Measurements from ENCODE around the gene LRRN3.

Gene LRRN3

DNA sequence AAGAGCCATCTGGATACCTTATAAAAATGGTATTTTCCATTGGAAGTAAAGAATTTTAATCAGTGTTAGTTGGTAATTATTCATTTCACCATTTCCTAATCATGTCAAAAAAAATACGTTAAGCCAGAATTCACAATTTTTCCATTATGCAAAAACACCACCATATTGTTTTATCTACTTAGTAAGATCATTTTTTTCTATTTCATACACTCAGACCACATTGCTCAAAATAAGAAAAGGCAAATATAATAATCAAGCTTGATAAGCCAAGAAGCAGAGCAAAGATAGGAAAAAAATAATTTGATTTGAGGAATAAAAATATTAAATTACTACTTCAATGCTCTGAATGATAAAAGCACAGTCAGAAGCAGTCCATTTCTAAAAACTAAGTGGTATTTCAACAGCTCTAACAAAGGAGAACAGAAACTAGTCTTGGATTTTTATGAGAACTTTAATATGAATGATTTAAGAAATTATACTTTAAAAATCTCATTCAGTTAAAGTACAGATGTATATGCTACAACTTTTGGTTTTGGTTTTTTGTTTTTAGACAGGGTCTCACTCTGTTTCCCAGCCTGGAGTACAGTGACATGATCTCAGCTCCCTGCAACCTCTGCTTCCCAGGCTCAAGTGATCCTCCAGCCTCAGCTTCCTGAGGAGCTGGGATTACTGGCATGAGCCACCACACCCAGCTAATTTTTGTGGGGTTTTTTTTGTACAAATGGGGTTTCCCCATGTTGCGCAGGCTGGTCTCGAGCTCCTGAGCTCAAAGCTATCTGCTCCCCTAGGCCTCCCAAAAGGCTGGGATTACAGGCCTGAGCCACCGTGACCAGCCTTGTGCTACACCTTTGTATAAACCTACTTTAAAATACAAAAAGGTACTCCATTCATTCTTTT lies 46.6 kb downstream of the LRRN3 start:
- H3K4me3 ChIP-seq (ENCODE audit: low read length): no peak overlapping the region
- TF ChIP-seq, protein P1, sequence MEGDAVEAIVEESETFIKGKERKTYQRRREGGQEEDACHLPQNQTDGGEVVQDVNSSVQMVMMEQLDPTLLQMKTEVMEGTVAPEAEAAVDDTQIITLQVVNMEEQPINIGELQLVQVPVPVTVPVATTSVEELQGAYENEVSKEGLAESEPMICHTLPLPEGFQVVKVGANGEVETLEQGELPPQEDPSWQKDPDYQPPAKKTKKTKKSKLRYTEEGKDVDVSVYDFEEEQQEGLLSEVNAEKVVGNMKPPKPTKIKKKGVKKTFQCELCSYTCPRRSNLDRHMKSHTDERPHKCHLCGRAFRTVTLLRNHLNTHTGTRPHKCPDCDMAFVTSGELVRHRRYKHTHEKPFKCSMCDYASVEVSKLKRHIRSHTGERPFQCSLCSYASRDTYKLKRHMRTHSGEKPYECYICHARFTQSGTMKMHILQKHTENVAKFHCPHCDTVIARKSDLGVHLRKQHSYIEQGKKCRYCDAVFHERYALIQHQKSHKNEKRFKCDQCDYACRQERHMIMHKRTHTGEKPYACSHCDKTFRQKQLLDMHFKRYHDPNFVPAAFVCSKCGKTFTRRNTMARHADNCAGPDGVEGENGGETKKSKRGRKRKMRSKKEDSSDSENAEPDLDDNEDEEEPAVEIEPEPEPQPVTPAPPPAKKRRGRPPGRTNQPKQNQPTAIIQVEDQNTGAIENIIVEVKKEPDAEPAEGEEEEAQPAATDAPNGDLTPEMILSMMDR (conservative IDR thresholded peaks at IDR 0.05; ENCODE audit: low read depth, low read length): no peak
- no peak for DNase-seq (ENCODE audit: low read depth)

DNA sequence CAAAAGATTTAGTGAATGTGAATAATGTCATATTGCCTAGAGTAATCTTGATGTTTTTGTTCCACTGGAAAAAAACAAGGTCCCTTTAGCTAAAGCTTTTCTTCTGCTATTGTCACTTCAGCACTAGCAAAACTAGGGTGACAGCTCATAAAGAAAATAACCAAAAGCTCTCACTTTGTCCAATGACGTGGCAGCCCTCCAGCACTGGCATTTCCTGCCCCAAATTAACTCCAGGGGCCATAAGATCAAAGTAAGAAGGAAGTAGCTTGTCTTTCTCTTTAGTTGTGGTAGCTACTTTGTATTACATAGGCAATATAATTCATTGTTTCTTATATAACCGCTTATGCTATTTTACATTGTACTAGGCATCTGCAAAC lies 47.3 kb downstream of the LRRN3 start:
- TF ChIP-seq, protein P1 (conservative IDR thresholded peaks at IDR 0.05; ENCODE audit: low read depth, low read length): no peak
- peak; percentile 27 for DNase-seq (ENCODE audit: low read depth)
- no peak overlapping the region for H3K4me3 ChIP-seq (ENCODE audit: low read length)

DNA sequence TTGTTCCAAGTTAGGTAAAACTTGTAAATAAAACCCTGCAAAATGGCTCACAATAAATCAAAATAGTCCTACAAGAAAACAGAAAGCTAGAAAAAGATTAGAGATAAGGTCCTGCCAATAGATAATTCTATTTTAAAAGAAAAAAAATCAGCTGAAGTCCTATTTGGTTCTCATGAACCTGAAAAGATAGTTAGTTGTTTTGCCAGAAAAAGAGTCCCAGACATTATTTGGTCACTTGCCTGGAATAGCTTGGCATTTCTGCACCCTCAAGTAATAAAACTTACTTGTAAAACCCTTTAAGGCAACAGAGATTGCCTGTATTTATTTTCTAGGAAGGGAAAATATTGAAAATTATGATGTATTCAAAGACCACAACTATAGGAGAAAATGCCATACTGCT lies 47.7 kb downstream of the LRRN3 start:
- no peak overlapping the region for H3K4me3 ChIP-seq (ENCODE audit: low read length)
- DNase-seq (ENCODE audit: low read depth): no peak
- TF ChIP-seq, protein P1 (conservative IDR thresholded peaks at IDR 0.05; ENCODE audit: low read depth, low read length): no peak

DNA sequence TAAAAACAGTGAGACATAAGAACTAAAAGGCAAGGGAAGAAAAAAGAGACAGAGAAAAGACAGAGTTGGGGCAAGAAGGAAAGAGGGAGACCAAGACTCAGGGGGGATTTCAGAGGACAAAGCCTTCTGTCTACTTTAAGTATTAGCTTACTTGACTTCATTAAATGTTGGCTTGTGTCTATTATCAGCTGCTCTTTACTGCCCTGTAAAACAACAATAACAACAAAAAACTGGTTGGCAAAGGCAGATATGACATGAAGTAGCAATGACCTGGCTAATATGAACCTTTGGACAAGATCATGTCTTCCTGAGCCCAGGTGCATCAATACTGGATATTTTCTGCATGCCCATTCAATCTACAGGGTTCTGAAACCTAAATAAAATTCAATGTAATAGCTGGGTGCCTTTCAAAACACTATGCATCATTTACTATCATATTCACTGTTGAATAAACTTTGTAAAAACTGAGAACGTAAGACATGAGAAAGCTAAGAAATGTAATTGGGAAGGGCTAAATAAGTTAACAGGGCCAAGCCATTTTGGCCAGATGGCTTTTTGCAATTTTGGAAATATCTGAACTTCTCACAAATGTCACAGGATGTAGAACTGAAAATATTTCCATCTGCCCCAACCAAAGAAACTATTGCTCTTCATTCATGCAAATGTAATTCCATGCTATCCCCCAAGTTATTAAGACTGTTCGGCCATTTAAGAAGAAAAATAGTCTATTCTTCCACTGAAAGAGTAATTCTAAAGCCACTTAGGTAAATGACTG lies 49.4 kb downstream of the LRRN3 start:
- TF ChIP-seq, protein P1 (conservative IDR thresholded peaks at IDR 0.05; ENCODE audit: low read depth, low read length): no peak
- no peak for DNase-seq (ENCODE audit: low read depth)
- H3K4me3 ChIP-seq (ENCODE audit: low read length): no peak overlapping the region

- TF ChIP-seq, protein P1 (conservative IDR thresholded peaks at IDR 0.05; ENCODE audit: low read depth, low read length): no peak
- DNase-seq (ENCODE audit: low read depth): no peak
- H3K4me3 ChIP-seq (ENCODE audit: low read length): no peak overlapping the region
These were observed 54.5 kb downstream of the LRRN3 start for GRCh38 chr7:111145472-111145871.

DNA sequence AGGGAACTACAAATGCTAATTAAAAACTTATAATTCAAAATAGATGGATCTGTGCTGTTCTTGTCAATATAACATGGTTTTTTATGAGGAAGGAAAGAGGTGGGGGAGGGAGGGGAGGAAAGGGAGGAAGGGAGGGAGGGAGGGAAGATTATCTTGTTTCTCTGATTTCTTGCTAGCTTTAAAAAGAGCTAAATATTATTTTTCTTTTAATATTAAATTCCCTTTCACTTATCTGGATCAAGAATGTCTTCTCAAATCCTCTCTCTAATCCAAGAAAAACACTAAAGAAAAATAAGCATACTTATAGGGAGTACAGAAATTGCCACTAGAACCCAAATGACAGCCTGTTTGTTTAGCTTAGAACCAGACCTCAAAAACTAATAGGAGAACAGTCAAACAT lies 55.2 kb downstream of the LRRN3 start:
- no peak for DNase-seq (ENCODE audit: low read depth)
- no peak overlapping the region for H3K4me3 ChIP-seq (ENCODE audit: low read length)
- TF ChIP-seq, protein P1 (conservative IDR thresholded peaks at IDR 0.05; ENCODE audit: low read depth, low read length): no peak
